ENCODE data around the gene PCSK5. TPM values are rescaled to one million over a fixed set of nuclear protein-coding genes. Genes with fewer than 3 reads are reported as not detected.

PCSK5 gene
- total RNA-seq, 1 donor = 14.3 TPM

DNA sequence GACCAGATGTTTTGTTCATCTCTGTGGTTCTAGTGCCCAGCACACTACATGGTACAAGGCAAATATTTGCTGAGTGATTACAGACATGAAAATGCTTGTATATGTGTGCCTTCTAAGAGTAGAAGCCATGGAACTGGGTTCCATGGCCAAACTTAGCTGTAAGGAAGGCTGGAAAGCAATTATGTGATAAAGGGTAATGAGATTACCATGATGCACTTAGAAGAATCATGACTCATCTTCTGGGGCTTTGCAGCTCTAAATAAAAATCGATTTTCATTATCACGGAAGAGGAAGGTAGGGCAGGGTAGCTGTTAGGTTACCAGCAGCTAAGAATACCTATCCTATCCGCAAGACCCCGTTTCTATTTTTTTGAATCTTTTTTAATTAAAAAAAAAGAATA lies 475.8 kb downstream of the PCSK5 start:
- no peak overlapping the region for H3K4me3 ChIP-seq (ENCODE audit: low read length)
- H3K27me3 ChIP-seq (ENCODE audit: insufficient read depth, low read length) = no peaks in the 10 kb centered on the region
- no peaks in the 10 kb centered on the region for H3K9me3 ChIP-seq (ENCODE audit: low read depth, low read length)
- H3K4me1 ChIP-seq (ENCODE audit: insufficient read depth, low read length) = no peaks in the 10 kb centered on the region

GRCh38 chr9:76369583-76369982 lies 479.1 kb downstream of the PCSK5 start:
- peaks cover 15% of the 10 kb centered on the region for H3K4me1 ChIP-seq (ENCODE audit: insufficient read depth, low read length)
- H3K4me3 ChIP-seq (ENCODE audit: low read length) = no peak overlapping the region
- H3K9me3 ChIP-seq (ENCODE audit: low read depth, low read length) = no peaks in the 10 kb centered on the region
- no peaks in the 10 kb centered on the region for H3K27me3 ChIP-seq (ENCODE audit: insufficient read depth, low read length)

GRCh38 chr9:76370396-76371023 lies 480.0 kb downstream of the PCSK5 start:
- peaks cover 19% of the 10 kb centered on the region for H3K4me1 ChIP-seq (ENCODE audit: insufficient read depth, low read length)

DNA sequence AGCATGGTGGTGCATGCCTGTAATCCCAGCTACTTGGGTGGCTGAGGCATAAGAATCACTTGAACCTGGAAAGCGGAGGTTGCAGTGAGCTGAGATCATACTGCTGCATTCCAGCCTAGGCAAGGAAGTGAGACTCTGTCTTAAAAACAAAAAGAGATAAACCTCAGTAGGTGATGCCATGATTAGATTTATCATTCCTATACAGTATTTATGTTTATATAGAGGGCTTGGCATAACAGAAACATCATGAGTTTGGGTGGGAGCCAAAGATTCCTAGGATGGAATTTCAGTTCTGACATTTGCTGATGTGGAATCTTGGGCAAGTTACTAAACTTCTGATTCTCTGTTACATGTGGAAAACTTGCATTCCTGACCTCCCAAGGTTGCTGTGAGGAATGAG lies 481.4 kb downstream of the PCSK5 start:
- peaks cover 19% of the 10 kb centered on the region for H3K4me1 ChIP-seq (ENCODE audit: insufficient read depth, low read length)
- no peak overlapping the region for H3K4me3 ChIP-seq (ENCODE audit: low read length)
- H3K27me3 ChIP-seq (ENCODE audit: insufficient read depth, low read length) = no peaks in the 10 kb centered on the region
- no peaks in the 10 kb centered on the region for H3K9me3 ChIP-seq (ENCODE audit: low read depth, low read length)

More at GRCh38 chr9:76370396-76371023, 480.0 kb downstream of the PCSK5 start:
- Histone ChIP-seq H3K27me3 (ENCODE audit: insufficient read depth, low read length) (no peaks in the 10 kb centered on the region), H3K4me3 (ENCODE audit: low read length) (no peak overlapping the region), H3K9me3 (ENCODE audit: low read depth, low read length) (no peaks in the 10 kb centered on the region)

GRCh38 chr9:76372336-76372735 lies 481.9 kb downstream of the PCSK5 start:
- Histone ChIP-seq H3K9me3 (ENCODE audit: low read depth, low read length) (no peaks in the 10 kb centered on the region), H3K27me3 (ENCODE audit: insufficient read depth, low read length) (no peaks in the 10 kb centered on the region), H3K4me1 (ENCODE audit: insufficient read depth, low read length) (peaks cover 19% of the 10 kb centered on the region), H3K4me3 (ENCODE audit: low read length) (no peak overlapping the region)

- H3K27me3 ChIP-seq (ENCODE audit: insufficient read depth, low read length) = no peaks in the 10 kb centered on the region
- H3K9me3 ChIP-seq (ENCODE audit: low read depth, low read length) = no peaks in the 10 kb centered on the region
- H3K4me3 ChIP-seq (ENCODE audit: low read length) = no peak overlapping the region
- peaks cover 19% of the 10 kb centered on the region for H3K4me1 ChIP-seq (ENCODE audit: insufficient read depth, low read length)
Observed at GRCh38 chr9:76373173-76373783, 482.8 kb downstream of the PCSK5 start.

GRCh38 chr9:76373784-76374474 lies 483.5 kb downstream of the PCSK5 start:
- Histone ChIP-seq H3K9me3 (ENCODE audit: low read depth, low read length) (no peaks in the 10 kb centered on the region), H3K27me3 (ENCODE audit: insufficient read depth, low read length) (no peaks in the 10 kb centered on the region), H3K4me1 (ENCODE audit: insufficient read depth, low read length) (peaks cover 19% of the 10 kb centered on the region), H3K4me3 (ENCODE audit: low read length) (no peak overlapping the region)

- Histone ChIP-seq H3K4me3 (ENCODE audit: low read length) (no peak overlapping the region), H3K9me3 (ENCODE audit: low read depth, low read length) (no peaks in the 10 kb centered on the region), H3K4me1 (ENCODE audit: insufficient read depth, low read length) (peaks cover 26% of the 10 kb centered on the region), H3K27me3 (ENCODE audit: insufficient read depth, low read length) (no peaks in the 10 kb centered on the region)
Observed at GRCh38 chr9:76374783-76375559, 484.5 kb downstream of the PCSK5 start.

DNA sequence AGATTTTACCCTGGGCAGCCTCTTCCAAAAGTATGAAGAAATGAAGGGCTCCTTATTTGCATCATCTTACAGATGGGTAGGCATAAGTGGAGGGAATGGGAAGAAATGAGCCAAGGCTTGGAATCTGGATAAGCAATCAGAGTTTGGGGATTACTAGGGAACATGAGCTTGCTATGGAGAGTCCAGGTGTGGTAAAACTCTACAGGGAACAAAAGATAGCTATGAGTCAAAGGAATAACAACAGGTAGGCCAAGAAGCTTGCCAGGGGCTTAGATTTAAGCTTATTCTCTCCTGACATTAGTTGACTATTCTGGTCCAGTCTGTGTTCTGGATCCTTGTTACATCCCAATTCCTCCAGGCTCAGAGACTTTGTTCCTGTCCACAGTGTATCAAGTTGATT lies 487.3 kb downstream of the PCSK5 start:
- Histone ChIP-seq H3K27me3 (ENCODE audit: insufficient read depth, low read length) (no peaks in the 10 kb centered on the region), H3K4me1 (ENCODE audit: insufficient read depth, low read length) (peaks cover 17% of the 10 kb centered on the region), H3K9me3 (ENCODE audit: low read depth, low read length) (no peaks in the 10 kb centered on the region), H3K4me3 (ENCODE audit: low read length) (no peak overlapping the region)

GRCh38 chr9:76378367-76379073 lies 488.0 kb downstream of the PCSK5 start:
- no peaks in the 10 kb centered on the region for H3K27me3 ChIP-seq (ENCODE audit: insufficient read depth, low read length)
- no peak overlapping the region for H3K4me3 ChIP-seq (ENCODE audit: low read length)
- no peaks in the 10 kb centered on the region for H3K9me3 ChIP-seq (ENCODE audit: low read depth, low read length)
- H3K4me1 ChIP-seq (ENCODE audit: insufficient read depth, low read length) = peaks cover 12% of the 10 kb centered on the region

DNA sequence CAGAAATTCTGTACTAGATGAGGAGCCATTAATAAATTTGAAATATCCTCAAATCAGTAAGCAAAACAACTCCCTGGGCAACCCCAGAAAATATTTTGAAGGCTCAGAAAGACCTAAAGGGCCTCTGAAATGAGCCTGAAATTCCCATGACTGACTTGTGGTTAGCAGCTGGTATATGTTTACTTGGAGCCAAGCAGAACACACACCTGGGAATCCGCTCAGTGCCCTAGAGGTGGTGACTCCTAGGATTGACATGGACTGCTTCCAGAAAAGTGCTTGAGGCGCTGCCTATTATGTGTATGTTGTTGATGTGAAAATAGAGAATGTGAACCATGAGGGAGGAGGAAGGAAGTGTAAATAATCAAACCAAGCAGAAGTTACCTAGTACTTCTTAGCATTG lies 489.0 kb downstream of the PCSK5 start:
- no peaks in the 10 kb centered on the region for H3K27me3 ChIP-seq (ENCODE audit: insufficient read depth, low read length)
- no peak overlapping the region for H3K4me3 ChIP-seq (ENCODE audit: low read length)
- H3K9me3 ChIP-seq (ENCODE audit: low read depth, low read length) = no peaks in the 10 kb centered on the region
- H3K4me1 ChIP-seq (ENCODE audit: insufficient read depth, low read length) = peaks cover 12% of the 10 kb centered on the region

DNA sequence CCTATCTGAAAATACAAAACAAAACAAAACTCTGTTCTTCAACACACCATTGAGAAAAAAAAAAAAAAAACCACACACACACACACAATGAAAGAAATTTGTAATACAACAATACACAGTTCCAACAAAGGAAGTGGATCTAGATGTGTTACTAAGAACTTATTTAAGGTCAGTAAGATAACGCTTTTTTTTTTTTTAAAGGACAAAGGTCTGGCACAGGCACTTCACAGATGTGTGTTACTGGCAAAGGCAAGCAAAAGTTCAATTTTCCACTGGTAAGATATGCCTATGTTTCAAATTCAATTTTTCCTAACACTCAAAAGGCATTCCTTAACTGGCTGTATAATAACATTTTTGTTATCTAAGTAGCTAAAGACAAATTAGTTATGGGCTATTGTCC lies 500.2 kb downstream of the PCSK5 start:
- no peaks in the 10 kb centered on the region for H3K27me3 ChIP-seq (ENCODE audit: insufficient read depth, low read length)
- H3K4me1 ChIP-seq (ENCODE audit: insufficient read depth, low read length) = peaks cover 23% of the 10 kb centered on the region
- H3K9me3 ChIP-seq (ENCODE audit: low read depth, low read length) = no peaks in the 10 kb centered on the region
- H3K4me3 ChIP-seq (ENCODE audit: low read length) = no peak overlapping the region

DNA sequence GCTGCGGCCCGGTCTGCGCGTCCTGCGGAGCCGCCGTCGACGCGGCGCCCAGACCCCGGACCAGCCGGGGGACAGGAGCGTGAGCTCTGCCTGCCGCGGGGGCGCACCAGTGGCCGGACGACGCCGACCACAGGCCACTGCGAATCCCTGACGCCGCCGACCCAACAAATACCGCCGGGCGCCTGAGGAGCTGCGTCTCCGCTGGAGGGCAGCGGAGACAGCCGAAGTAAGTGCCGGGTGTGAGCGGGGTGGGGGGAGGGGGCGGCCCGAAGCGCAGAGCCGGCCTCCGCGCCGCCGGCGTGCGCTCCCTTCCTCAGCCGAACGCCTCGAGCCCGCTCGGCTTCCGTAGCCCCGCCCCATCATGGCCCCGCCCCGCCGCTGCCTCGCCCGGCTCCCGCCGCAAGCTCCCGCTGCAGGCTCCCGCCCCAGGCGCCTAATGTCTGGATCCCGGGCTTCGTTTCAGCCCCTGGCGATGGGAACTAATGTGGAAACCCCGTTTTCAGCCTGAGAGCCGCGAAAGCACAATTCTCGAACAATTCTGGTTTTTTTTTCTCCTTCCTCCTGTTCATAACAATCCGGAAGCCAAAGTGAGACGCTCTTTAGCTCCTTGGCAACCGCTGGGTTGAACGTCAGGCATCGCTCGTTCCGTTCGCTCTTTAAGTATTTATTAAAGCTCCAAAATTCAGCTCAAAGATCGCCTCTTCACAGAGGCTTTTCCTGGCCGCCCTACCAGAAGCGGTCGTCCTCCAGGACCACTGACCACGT lies 503.9 kb downstream of the PCSK5 start, which contains the start of gene RFK:
Gene RFK, minus strand, starts transcription at position 232 of the 765 bp plus-strand sequence. CDS start 255 bp downstream, outside the sequence.
- H3K4me3 ChIP-seq (ENCODE audit: low read length) = peak within 1 kb of the TSS; percentile 99
- no peaks in the 10 kb centered on the region for H3K9me3 ChIP-seq (ENCODE audit: low read depth, low read length)
- no peaks in the 10 kb centered on the region for H3K27me3 ChIP-seq (ENCODE audit: insufficient read depth, low read length)

GRCh38 chr9:76394960-76395252 lies 504.4 kb downstream of the PCSK5 start:
- H3K4me3 ChIP-seq (ENCODE audit: low read length) = peak overlapping the region; percentile 99
- no peaks in the 10 kb centered on the region for H3K27me3 ChIP-seq (ENCODE audit: insufficient read depth, low read length)
- no peaks in the 10 kb centered on the region for H3K9me3 ChIP-seq (ENCODE audit: low read depth, low read length)
- peaks cover 28% of the 10 kb centered on the region for H3K4me1 ChIP-seq (ENCODE audit: insufficient read depth, low read length)

More for the DNA sequence above, 503.9 kb downstream of the PCSK5 start, which contains the start of gene RFK:
- peaks cover 28% of the 10 kb centered on the region for H3K4me1 ChIP-seq (ENCODE audit: insufficient read depth, low read length)
